ENCODE data around the gene PHC2. TPM values are rescaled to one million over a fixed set of nuclear protein-coding genes. Genes with fewer than 3 reads are reported as not detected.

PHC2 gene
- polyA plus RNA-seq, 1 donor (not counting 4 experiments of a cell fraction or from before 2014, with no cell fraction given), result 51.7 TPM

GRCh38 chr1:33324677-33325575, 106.0 kb downstream of the PHC2 start:
- H3K4me3 ChIP-seq (ENCODE audit: control insufficient read depth in 2 of 3, extremely low read depth in 1 of 3, insufficient read depth in 2 of 3, low read depth in 1 of 3, low read length in 3 of 3), result no peak overlapping the region
- H3K27ac ChIP-seq (ENCODE audit: control insufficient read depth, insufficient read depth, low read length), result no peak overlapping the region
- peaks cover 38% of the 10 kb centered on the region for H4K20me1 ChIP-seq (ENCODE audit: control insufficient read depth, extremely low read depth, insufficient read depth, low read length)

GRCh38 chr1:33323663-33324477, 107.0 kb downstream of the PHC2 start:
- no peak for DNase-seq (ENCODE audit: low read depth, low spot score)
- dilution Hi-C loops (cut with MboI; ENCODE audit: extremely low pct_ligation_motif_present, low sequenced_read_pairs), result no loop called here
- Histone ChIP-seq H3K9me3 (ENCODE audit: control insufficient read depth, low read depth, low read length) (no peaks in the 10 kb centered on the region), H3K4me3 (ENCODE audit: control insufficient read depth in 2 of 3, extremely low read depth in 1 of 3, insufficient read depth in 2 of 3, low read depth in 1 of 3, low read length in 3 of 3) (no peak overlapping the region), H3K4me2 (ENCODE audit: control insufficient read depth, extremely low read depth, insufficient read depth, low read depth, low read length) (no peak overlapping the region), H2AFZ (ENCODE audit: control insufficient read depth, low read length) (no peak overlapping the region), H3K4me1 (ENCODE audit: control insufficient read depth, extremely low read depth, insufficient read depth, low read length) (peaks cover 16% of the 10 kb centered on the region), H3K9me1 (ENCODE audit: control insufficient read depth, extremely low read depth, insufficient read depth, low read length) (no peaks in the 10 kb centered on the region), H3K27me3 (ENCODE audit: control insufficient read depth, extremely low read depth, insufficient read depth, low read length) (no peaks in the 10 kb centered on the region), H3K36me3 (ENCODE audit: control insufficient read depth in 2 of 2, extremely low read depth in 1 of 2, insufficient read depth in 2 of 2, low read length in 2 of 2) (peaks cover 49 to 50% of the 10 kb centered on the region in 2 experiments), H3K9ac (ENCODE audit: control insufficient read depth, extremely low read depth, insufficient read depth, low read length) (no peak overlapping the region), H3K27ac (ENCODE audit: control insufficient read depth, insufficient read depth, low read length) (no peak overlapping the region), H3K79me2 (ENCODE audit: control insufficient read depth, insufficient read depth, low read length) (peaks cover 2% of the 10 kb centered on the region), H4K20me1 (ENCODE audit: control insufficient read depth, extremely low read depth, insufficient read depth, low read length) (peaks cover 34% of the 10 kb centered on the region)
- no peak for FAIRE-seq
- TF ChIP-seq, protein P1, sequence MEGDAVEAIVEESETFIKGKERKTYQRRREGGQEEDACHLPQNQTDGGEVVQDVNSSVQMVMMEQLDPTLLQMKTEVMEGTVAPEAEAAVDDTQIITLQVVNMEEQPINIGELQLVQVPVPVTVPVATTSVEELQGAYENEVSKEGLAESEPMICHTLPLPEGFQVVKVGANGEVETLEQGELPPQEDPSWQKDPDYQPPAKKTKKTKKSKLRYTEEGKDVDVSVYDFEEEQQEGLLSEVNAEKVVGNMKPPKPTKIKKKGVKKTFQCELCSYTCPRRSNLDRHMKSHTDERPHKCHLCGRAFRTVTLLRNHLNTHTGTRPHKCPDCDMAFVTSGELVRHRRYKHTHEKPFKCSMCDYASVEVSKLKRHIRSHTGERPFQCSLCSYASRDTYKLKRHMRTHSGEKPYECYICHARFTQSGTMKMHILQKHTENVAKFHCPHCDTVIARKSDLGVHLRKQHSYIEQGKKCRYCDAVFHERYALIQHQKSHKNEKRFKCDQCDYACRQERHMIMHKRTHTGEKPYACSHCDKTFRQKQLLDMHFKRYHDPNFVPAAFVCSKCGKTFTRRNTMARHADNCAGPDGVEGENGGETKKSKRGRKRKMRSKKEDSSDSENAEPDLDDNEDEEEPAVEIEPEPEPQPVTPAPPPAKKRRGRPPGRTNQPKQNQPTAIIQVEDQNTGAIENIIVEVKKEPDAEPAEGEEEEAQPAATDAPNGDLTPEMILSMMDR (optimal IDR thresholded peaks at IDR 0.05 in 1 of 3, IDR thresholded peaks at IDR 0.05 in 1 of 3, conservative IDR thresholded peaks at IDR 0.05 in 1 of 3; ENCODE audit: extremely low read depth in 1 of 3, insufficient read depth in 2 of 3, low read length in 3 of 3), result no peak
- no peak for TF ChIP-seq EZH2 (IDR thresholded peaks at IDR 0.05; ENCODE audit: low read length)

More at GRCh38 chr1:33324677-33325575, 106.0 kb downstream of the PHC2 start:
- no peak for FAIRE-seq
- no peak for DNase-seq (ENCODE audit: low read depth, low spot score)
- Histone ChIP-seq H3K79me2 (ENCODE audit: control insufficient read depth, insufficient read depth, low read length) (peaks cover 2% of the 10 kb centered on the region), H3K9me1 (ENCODE audit: control insufficient read depth, extremely low read depth, insufficient read depth, low read length) (no peaks in the 10 kb centered on the region), H3K4me1 (ENCODE audit: control insufficient read depth, extremely low read depth, insufficient read depth, low read length) (peaks cover 26% of the 10 kb centered on the region), H3K27me3 (ENCODE audit: control insufficient read depth, extremely low read depth, insufficient read depth, low read length) (no peaks in the 10 kb centered on the region), H3K9ac (ENCODE audit: control insufficient read depth, extremely low read depth, insufficient read depth, low read length) (no peak overlapping the region), H3K4me2 (ENCODE audit: control insufficient read depth, extremely low read depth, insufficient read depth, low read depth, low read length) (no peak overlapping the region), H3K9me3 (ENCODE audit: control insufficient read depth, low read depth, low read length) (no peaks in the 10 kb centered on the region), H2AFZ (ENCODE audit: control insufficient read depth, low read length) (no peak overlapping the region), H3K36me3 (ENCODE audit: control insufficient read depth in 2 of 2, extremely low read depth in 1 of 2, insufficient read depth in 2 of 2, low read length in 2 of 2) (peaks cover 51 to 58% of the 10 kb centered on the region in 2 experiments)
- dilution Hi-C loops (cut with MboI; ENCODE audit: extremely low pct_ligation_motif_present, low sequenced_read_pairs), result no loop called here
- TF ChIP-seq EZH2 (IDR thresholded peaks at IDR 0.05; ENCODE audit: low read length), result no peak
- TF ChIP-seq, protein P1 (optimal IDR thresholded peaks at IDR 0.05 in 1 of 3, IDR thresholded peaks at IDR 0.05 in 1 of 3, conservative IDR thresholded peaks at IDR 0.05 in 1 of 3; ENCODE audit: extremely low read depth in 1 of 3, insufficient read depth in 2 of 3, low read length in 3 of 3), result no peak
